HepG2 (cell line): Measurements from ENCODE around the gene ZNF384. TPM values are rescaled to one million over a fixed set of nuclear protein-coding genes. Genes with fewer than 3 reads are reported as not detected.

Experiments
- ATAD3A ChIP-seq: sonication (generic); formaldehyde crosslinking; IDR thresholded peaks from 2 replicates; pipeline ENCODE4 v1.4.0; 2020; ENCODE audit warnings: missing genetic modification reagents
- CHD2 ChIP-seq: IDR thresholded peaks from 2 replicates; pipeline ENCODE4 v1.6.1; 2011; ENCODE audit warnings: low read depth, low read length, improper control_type of control experiment
- HNF4G ChIP-seq, 2 experiments: sonication (generic) in 1 of 2; formaldehyde crosslinking in 1 of 2; IDR thresholded peaks; 2 replicates each; pipeline versions ENCODE4 v1.4.0 to v1.6.1; 2011 to 2020; ENCODE audit warnings: borderline replicate concordance in 2 of 2, low read depth in 2 of 2, mild to moderate bottlenecking in 2 of 2, low read length in 1 of 2, missing genetic modification reagents in 1 of 2, moderate library complexity in 1 of 2
- HOXA7 ChIP-seq: sonication (generic); formaldehyde crosslinking; IDR thresholded peaks from 2 replicates; pipeline ENCODE4 v1.8.1; 2022; ENCODE audit warnings: mild to moderate bottlenecking, missing genetic modification reagents, moderate library complexity
- NFATC3 ChIP-seq: sonication (generic); formaldehyde crosslinking; IDR thresholded peaks from 2 replicates; pipeline ENCODE4 v1.5.1; 2020; ENCODE audit warnings: mild to moderate bottlenecking, missing genetic modification reagents
- NFE2L2 ChIP-seq: fragments of 150-350 bp; IDR thresholded peaks from 2 replicates; pipeline ENCODE4 v1.6.1; 2014; ENCODE audit warnings: low read length
- NR2F1 ChIP-seq, 2 experiments: fragments of 450-650 bp in 1 of 2; formaldehyde crosslinking in 1 of 2; IDR thresholded peaks; 2 replicates each; pipeline versions ENCODE4 v1.5.0 to v1.6.1; 2016 to 2020; ENCODE audit warnings: mild to moderate bottlenecking in 1 of 2, missing compliant biosample characterization in 1 of 2, missing genetic modification reagents in 1 of 2, moderate library complexity in 1 of 2
- TAF15 ChIP-seq: fragments of 200-400 bp; formaldehyde crosslinking; IDR thresholded peaks from one replicate; pipeline ENCODE4 v1.6.1; 2018; ENCODE audit warnings: mild to moderate bottlenecking, low read depth, low read length; ENCODE audit not compliant: poor library complexity, severe bottlenecking
- ZNF317 ChIP-seq: sonication (generic); formaldehyde crosslinking; IDR thresholded peaks from 2 replicates; pipeline ENCODE4 v1.5.0; 2020; ENCODE audit warnings: mild to moderate bottlenecking, missing genetic modification reagents
- ZNF780A ChIP-seq: sonication (generic); formaldehyde crosslinking; IDR thresholded peaks from 2 replicates; pipeline ENCODE4 v1.8.0; 2022; ENCODE audit warnings: mild to moderate bottlenecking, missing genetic modification reagents, moderate library complexity
- ZNF879 ChIP-seq: sonication (generic); formaldehyde crosslinking; IDR thresholded peaks from 2 replicates; pipeline ENCODE4 v1.8.1; 2023; ENCODE audit warnings: missing genetic modification reagents
- polyA plus RNA-seq, 8 experiments: library from polyadenylated mRNA; depleted of rRNA in 3 of 8; stranded (reverse) in 7 of 8; unstranded in 1 of 8; fragments of >200 nt; fragmentation: Illumina TruSeq in 4 of 8; extraction: Trizol in 4 of 8; gene quantifications; 2 replicates each; pipeline versions ENCODE4 v1.2.1 to v1.2.3, GENCODE V29; 2011 to 2016; ENCODE audit warnings: low read depth in 4 of 8, missing spikeins in 1 of 8, mixed read lengths in 1 of 8; ENCODE audit not compliant: insufficient read depth in 1 of 8
- total RNA-seq, 5 experiments: library from RNA; depleted of rRNA; stranded (reverse); fragments of >200 nt; fragmentation: Illumina TruSeq; extraction: Trizol; gene quantifications; 2 replicates each; pipeline ENCODE4 v1.2.3, GENCODE V29; 2016; ENCODE audit warnings: low read depth in 1 of 5
- TF ChIP-seq, protein P1 (sequence below), 2 experiments: sonication (generic) in 1 of 2; formaldehyde crosslinking in 1 of 2; IDR thresholded peaks; 2 replicates each; pipeline versions ENCODE4 v1.4.0 to v1.6.1; 2016 to 2020; ENCODE audit warnings: borderline replicate concordance in 1 of 2, low read depth in 1 of 2, mild to moderate bottlenecking in 1 of 2, missing genetic modification reagents in 1 of 2
- TF ChIP-seq, protein P2 (sequence below): sonication (generic); formaldehyde crosslinking; conservative IDR thresholded peaks from 2 replicates; pipeline ENCODE4 v1.8.0; 2022; ENCODE audit warnings: mild to moderate bottlenecking, moderate library complexity, missing genetic modification reagents
- TF ChIP-seq, protein P3 (sequence below): sonication (generic); formaldehyde crosslinking; IDR thresholded peaks from 2 replicates; pipeline ENCODE4 v1.8.0; 2022; ENCODE audit warnings: missing genetic modification reagents, low read depth, mild to moderate bottlenecking, borderline replicate concordance
- TF ChIP-seq, protein P4 (sequence below): sonication (generic); formaldehyde crosslinking; IDR thresholded peaks from 2 replicates; pipeline ENCODE4 v1.4.0; 2020; ENCODE audit warnings: mild to moderate bottlenecking, missing genetic modification reagents
- TF ChIP-seq, protein P5 (sequence below): sonication (generic); formaldehyde crosslinking; IDR thresholded peaks from 2 replicates; pipeline ENCODE4 v1.4.0; 2020; ENCODE audit warnings: missing genetic modification reagents, borderline replicate concordance

ZNF384 gene
- total and polyA plus RNA-seq, 2 of the 13 experiments (the other 11 are each of a cell fraction or from before 2014, with no cell fraction given): 23.6 to 55.3 TPM

DNA sequence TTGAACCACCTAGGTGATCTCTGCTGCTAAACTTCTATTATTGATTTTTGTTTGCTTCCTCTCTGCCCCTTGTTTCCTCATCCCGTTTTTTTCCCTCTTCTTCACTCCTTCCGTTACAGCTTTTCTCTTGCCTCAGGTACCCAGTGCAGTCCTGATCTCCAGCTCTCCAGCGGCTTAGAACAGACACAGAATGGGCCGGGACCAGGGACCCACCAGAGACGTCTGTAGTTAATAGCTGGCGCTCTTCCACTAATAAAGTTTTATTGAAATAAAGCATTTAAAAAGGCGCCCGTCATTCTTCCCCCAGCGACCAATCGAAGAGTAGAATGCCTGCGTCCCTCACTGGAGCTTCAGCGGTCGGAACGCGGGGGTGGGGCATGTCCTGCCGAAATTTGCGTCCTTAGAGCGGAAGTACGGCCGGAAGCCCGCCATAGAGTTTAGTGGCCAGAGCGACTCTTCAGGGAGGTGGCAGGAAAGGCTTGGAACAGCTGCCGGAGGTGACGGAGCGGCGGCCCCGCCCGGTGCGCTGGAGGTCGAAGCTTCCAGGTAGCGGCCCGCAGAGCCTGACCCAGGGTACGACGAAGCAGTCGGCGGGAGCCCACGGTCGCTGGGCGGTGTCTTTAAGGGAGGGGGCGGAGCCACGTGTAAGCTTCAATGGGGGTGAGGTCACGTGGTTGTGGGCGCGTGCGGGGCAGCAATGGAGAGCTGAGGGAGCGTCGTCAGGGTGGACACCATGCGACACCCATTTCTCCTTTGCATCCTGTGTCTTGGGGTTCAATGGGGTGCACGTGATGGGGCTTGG, 34.6 kb upstream of the ZNF384 start, which contains the start of gene COPS7A (continued):
- TF ChIP-seq, protein P1, sequence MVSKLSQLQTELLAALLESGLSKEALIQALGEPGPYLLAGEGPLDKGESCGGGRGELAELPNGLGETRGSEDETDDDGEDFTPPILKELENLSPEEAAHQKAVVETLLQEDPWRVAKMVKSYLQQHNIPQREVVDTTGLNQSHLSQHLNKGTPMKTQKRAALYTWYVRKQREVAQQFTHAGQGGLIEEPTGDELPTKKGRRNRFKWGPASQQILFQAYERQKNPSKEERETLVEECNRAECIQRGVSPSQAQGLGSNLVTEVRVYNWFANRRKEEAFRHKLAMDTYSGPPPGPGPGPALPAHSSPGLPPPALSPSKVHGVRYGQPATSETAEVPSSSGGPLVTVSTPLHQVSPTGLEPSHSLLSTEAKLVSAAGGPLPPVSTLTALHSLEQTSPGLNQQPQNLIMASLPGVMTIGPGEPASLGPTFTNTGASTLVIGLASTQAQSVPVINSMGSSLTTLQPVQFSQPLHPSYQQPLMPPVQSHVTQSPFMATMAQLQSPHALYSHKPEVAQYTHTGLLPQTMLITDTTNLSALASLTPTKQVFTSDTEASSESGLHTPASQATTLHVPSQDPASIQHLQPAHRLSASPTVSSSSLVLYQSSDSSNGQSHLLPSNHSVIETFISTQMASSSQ (IDR thresholded peaks at IDR 0.05; ENCODE audit: low read depth): no peak
- TF ChIP-seq, protein P1 (CRISPR knock-in tag; IDR thresholded peaks at IDR 0.05; ENCODE audit: borderline replicate concordance): peak; percentile 74; the same call in 1 of the 2 replicates
- TF ChIP-seq, protein P2, sequence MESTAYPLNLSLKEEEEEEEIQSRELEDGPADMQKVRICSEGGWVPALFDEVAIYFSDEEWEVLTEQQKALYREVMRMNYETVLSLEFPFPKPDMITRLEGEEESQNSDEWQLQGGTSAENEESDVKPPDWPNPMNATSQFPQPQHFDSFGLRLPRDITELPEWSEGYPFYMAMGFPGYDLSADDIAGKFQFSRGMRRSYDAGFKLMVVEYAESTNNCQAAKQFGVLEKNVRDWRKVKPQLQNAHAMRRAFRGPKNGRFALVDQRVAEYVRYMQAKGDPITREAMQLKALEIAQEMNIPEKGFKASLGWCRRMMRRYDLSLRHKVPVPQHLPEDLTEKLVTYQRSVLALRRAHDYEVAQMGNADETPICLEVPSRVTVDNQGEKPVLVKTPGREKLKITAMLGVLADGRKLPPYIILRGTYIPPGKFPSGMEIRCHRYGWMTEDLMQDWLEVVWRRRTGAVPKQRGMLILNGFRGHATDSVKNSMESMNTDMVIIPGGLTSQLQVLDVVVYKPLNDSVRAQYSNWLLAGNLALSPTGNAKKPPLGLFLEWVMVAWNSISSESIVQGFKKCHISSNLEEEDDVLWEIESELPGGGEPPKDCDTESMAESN (CRISPR knock-in tag): peak; percentile 97
- TF ChIP-seq ZNF317 (CRISPR knock-in tag): peak; percentile 80
- no peak for TF ChIP-seq HOXA7
- no peak for TF ChIP-seq HNF4G (IDR thresholded peaks at IDR 0.05; ENCODE audit: borderline replicate concordance, low read depth, low read length)
- TF ChIP-seq HNF4G (CRISPR knock-in tag; IDR thresholded peaks at IDR 0.05; ENCODE audit: borderline replicate concordance, low read depth): no peak
- TF ChIP-seq ATAD3A (CRISPR knock-in tag): no peak
- TF ChIP-seq, protein P3, sequence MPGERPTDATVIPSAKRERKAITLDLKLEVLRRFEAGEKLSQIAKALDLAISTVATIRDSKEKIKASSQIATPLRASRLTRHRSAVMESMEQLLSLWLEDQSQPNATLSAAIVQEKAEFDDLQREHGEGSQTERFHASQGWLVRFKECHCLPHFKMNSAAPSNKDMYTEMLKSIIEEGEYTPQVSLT (CRISPR knock-in tag): no peak; the same call in 1 of the 2 replicates
- TF ChIP-seq NFATC3: peak; percentile 10; the same call in 1 of the 2 replicates
- no peak; the same call in 1 of the 2 replicates for TF ChIP-seq CHD2
- 0 out of 4 replicates have a peak, but pooled peaks of 1 of the 2 experiments have one; percentile 42 for TF ChIP-seq NR2F1 (CRISPR knock-in tag; IDR thresholded peaks at IDR 0.05)
- no peak for TF ChIP-seq NFE2L2
- no peak; the same call in none of the 2 replicates for TF ChIP-seq ZNF879 (CRISPR knock-in tag)
- TF ChIP-seq, protein P4, sequence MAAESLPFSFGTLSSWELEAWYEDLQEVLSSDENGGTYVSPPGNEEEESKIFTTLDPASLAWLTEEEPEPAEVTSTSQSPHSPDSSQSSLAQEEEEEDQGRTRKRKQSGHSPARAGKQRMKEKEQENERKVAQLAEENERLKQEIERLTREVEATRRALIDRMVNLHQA (CRISPR knock-in tag): no peak
- TF ChIP-seq TAF15: no peak
- TF ChIP-seq ZNF780A (CRISPR knock-in tag): no peak
- TF ChIP-seq, protein P5, sequence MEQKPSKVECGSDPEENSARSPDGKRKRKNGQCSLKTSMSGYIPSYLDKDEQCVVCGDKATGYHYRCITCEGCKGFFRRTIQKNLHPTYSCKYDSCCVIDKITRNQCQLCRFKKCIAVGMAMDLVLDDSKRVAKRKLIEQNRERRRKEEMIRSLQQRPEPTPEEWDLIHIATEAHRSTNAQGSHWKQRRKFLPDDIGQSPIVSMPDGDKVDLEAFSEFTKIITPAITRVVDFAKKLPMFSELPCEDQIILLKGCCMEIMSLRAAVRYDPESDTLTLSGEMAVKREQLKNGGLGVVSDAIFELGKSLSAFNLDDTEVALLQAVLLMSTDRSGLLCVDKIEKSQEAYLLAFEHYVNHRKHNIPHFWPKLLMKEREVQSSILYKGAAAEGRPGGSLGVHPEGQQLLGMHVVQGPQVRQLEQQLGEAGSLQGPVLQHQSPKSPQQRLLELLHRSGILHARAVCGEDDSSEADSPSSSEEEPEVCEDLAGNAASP (CRISPR knock-in tag): peak; percentile 69; the same call in 1 of the 2 replicates
